ENCODE data around the gene RNF141. TPM values are rescaled to one million over a fixed set of nuclear protein-coding genes. Genes with fewer than 3 reads are reported as not detected.

Gene RNF141
- total RNA-seq, 1 donor from 2014 or later, result 32.0 TPM

DNA sequence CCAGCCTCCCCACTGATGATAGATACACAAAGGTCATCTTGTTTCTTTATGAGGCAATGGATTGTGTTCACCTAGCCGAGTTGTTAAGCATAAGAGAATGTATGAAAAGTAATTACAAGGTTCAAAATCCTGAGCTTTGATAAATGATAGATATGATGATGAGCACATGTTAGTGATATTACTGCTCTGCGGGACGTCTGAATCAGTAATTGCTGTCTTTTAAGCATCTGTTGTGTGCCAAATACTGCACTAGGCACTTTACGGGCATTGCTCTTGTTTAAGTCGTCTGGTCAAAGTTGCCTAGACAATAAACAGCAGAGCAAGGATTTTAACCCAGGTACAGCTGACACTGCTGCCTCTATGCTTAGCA is 559 bp upstream of the RNF141 start:
- no peaks in the 10 kb centered on the region for H3K36me3 Mint-ChIP-seq (ENCODE audit: insufficient read depth)
- peaks cover 3% of the 10 kb centered on the region for H3K27me3 Mint-ChIP-seq
- H3K4me1 Mint-ChIP-seq (ENCODE audit: low read depth), result peaks cover 10% of the 10 kb centered on the region
- no peak for DNase-seq (ENCODE audit: low spot score, unreplicated experiment)
- TF ChIP-seq, protein P1, sequence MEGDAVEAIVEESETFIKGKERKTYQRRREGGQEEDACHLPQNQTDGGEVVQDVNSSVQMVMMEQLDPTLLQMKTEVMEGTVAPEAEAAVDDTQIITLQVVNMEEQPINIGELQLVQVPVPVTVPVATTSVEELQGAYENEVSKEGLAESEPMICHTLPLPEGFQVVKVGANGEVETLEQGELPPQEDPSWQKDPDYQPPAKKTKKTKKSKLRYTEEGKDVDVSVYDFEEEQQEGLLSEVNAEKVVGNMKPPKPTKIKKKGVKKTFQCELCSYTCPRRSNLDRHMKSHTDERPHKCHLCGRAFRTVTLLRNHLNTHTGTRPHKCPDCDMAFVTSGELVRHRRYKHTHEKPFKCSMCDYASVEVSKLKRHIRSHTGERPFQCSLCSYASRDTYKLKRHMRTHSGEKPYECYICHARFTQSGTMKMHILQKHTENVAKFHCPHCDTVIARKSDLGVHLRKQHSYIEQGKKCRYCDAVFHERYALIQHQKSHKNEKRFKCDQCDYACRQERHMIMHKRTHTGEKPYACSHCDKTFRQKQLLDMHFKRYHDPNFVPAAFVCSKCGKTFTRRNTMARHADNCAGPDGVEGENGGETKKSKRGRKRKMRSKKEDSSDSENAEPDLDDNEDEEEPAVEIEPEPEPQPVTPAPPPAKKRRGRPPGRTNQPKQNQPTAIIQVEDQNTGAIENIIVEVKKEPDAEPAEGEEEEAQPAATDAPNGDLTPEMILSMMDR (IDR thresholded peaks at IDR 0.05; ENCODE audit: unreplicated experiment), result no peak
- peak overlapping the region; percentile 92 for H3K27ac Mint-ChIP-seq
- peak overlapping the region; percentile 91 for H3K4me3 Mint-ChIP-seq (ENCODE audit: low read depth)
- H3K9me3 Mint-ChIP-seq (ENCODE audit: low read depth), result no peaks in the 10 kb centered on the region

DNA sequence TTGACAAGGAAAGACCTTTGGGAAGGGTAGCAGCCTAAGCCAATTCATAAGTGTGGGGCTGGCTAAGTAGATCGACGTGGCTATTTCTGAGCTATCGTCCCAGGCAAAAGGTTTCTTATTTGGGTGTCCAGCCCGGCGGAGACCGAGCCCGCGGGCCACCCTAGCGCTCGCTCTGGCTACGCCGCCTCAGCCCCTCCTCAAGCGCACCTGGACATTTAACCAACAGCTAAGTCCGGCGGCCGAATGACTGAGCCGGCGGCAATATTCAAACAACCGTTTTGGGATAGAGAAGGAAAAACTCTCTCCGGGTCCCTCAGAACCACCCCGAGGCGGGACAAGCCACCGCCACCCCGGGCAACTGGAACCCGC is 457 bp downstream of the RNF141 start:
- Mint-ChIP-seq H3K4me1 (ENCODE audit: low read depth) (peaks cover 10% of the 10 kb centered on the region), H3K9me3 (ENCODE audit: low read depth) (no peaks in the 10 kb centered on the region), H3K27ac (peak overlapping the region; percentile 96), H3K4me3 (ENCODE audit: low read depth) (peak overlapping the region; percentile 91), H3K36me3 (ENCODE audit: insufficient read depth) (no peaks in the 10 kb centered on the region), H3K27me3 (peaks cover 3% of the 10 kb centered on the region)
- peak; percentile 51 for DNase-seq (ENCODE audit: low spot score, unreplicated experiment)
- TF ChIP-seq, protein P1 (IDR thresholded peaks at IDR 0.05; ENCODE audit: unreplicated experiment), result no peak

DNA sequence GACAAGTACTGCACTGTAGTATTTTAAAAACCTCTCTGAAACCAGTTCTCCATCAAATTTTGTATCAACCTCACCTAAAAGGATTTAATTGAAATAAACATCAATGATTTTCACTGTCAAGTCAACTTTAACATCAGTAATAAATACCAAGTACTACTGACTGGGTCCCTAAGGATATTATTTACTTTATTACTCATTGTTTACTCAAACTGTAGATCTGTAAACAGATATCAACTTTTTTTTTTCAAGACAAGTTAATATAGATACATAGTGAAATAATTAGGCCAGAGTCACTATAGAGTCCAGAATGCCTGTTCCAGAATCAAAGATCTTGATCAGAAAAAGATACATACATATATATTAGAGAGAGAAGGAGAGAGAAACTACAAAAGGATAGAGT is 1.6 kb downstream of the RNF141 start:
- Mint-ChIP-seq H3K9me3 (ENCODE audit: low read depth) (no peaks in the 10 kb centered on the region), H3K4me1 (ENCODE audit: low read depth) (peaks cover 10% of the 10 kb centered on the region), H3K27ac (no peak overlapping the region), H3K4me3 (ENCODE audit: low read depth) (peak overlapping the region; percentile 91), H3K27me3 (peaks cover 3% of the 10 kb centered on the region), H3K36me3 (ENCODE audit: insufficient read depth) (no peaks in the 10 kb centered on the region)
- DNase-seq (ENCODE audit: low spot score, unreplicated experiment), result no peak
- TF ChIP-seq, protein P1 (IDR thresholded peaks at IDR 0.05; ENCODE audit: unreplicated experiment), result no peak

DNA sequence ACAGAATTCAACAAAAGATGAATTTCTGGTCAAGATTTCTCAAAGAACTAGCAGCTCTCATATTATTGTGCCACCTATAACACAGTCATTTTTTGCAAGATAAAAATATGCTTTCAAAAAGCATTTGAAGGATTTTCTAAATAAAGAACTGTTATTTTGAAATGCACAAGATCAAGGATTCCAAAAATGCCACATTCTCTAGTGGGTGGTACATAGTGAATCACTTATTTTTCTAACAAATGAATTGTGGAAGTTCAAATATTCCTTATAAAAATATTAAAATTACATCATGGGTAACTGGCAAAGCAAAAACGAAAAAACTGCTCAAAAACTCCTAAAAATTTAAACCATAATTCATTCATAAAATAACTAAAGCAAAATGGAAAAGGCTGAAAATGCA is 2.1 kb downstream of the RNF141 start:
- Mint-ChIP-seq H3K4me3 (ENCODE audit: low read depth) (no peak overlapping the region), H3K27me3 (no peaks in the 10 kb centered on the region), H3K4me1 (ENCODE audit: low read depth) (peaks cover 10% of the 10 kb centered on the region), H3K9me3 (ENCODE audit: low read depth) (no peaks in the 10 kb centered on the region), H3K27ac (no peak overlapping the region), H3K36me3 (ENCODE audit: insufficient read depth) (no peaks in the 10 kb centered on the region)
- DNase-seq (ENCODE audit: low spot score, unreplicated experiment), result no peak
- TF ChIP-seq, protein P1 (IDR thresholded peaks at IDR 0.05; ENCODE audit: unreplicated experiment), result no peak

DNA sequence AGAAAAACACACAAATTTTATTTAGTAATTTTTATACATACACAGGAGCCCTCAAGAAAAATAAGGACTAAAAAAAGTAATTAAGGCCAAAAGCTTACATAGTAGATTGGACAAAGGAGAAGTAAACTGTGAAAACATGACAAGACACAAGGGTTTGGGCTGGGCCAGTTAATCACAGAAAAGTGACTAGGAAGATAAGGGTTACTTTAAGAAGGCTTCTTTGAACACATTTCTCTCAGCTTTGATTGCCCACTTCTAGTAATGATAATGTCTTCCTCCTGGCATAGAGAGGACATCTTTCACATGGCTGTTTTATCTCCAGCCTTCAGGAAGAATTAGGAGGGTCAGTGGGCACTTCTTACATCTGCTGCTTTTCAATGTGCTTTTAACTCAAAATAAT is 3.4 kb downstream of the RNF141 start:
- Mint-ChIP-seq H3K9me3 (ENCODE audit: low read depth) (no peaks in the 10 kb centered on the region), H3K27me3 (no peaks in the 10 kb centered on the region), H3K4me1 (ENCODE audit: low read depth) (peaks cover 10% of the 10 kb centered on the region), H3K36me3 (ENCODE audit: insufficient read depth) (no peaks in the 10 kb centered on the region), H3K27ac (no peak overlapping the region), H3K4me3 (ENCODE audit: low read depth) (no peak overlapping the region)
- TF ChIP-seq, protein P1 (IDR thresholded peaks at IDR 0.05; ENCODE audit: unreplicated experiment), result no peak
- no peak for DNase-seq (ENCODE audit: low spot score, unreplicated experiment)

Data from progenitor cell of endocrine pancreas (in vitro differentiated cells).